Prostate gland (tissue), 2 donors: Measurements from ENCODE around the gene RNF220.

Experiments used
- CTCF ChIP-seq, 4 experiments: fragments of 200-600 bp in 2 of 4; fragments of 450-650 bp in 2 of 4; sonication (generic) in 2 of 4; IDR thresholded peaks; 1 replicate in 3 of 4; 2 replicates in 1 of 4; pipeline ENCODE4 v1.5.1; 2016 to 2019; ENCODE audit warnings: antibody characterized with exemption in 4 of 4, mild to moderate bottlenecking in 2 of 4, moderate library complexity in 2 of 4
- POLR2A ChIP-seq: fragments of 450-650 bp; IDR thresholded peaks from one replicate; pipeline ENCODE4 v1.6.1; 2016; ENCODE audit warnings: antibody characterized with exemption, mild to moderate bottlenecking
- POLR2AphosphoS5 ChIP-seq: sonication (generic); formaldehyde crosslinking; IDR thresholded peaks from one replicate; pipeline ENCODE4 v1.6.1; 2017; ENCODE audit warnings: antibody characterized with exemption

- peak in 3 of 4 experiments; percentile 20 to 46 (median 35) for TF ChIP-seq CTCF (IDR thresholded peaks at IDR 0.05)
- no peak for TF ChIP-seq POLR2A
- no peak for TF ChIP-seq POLR2AphosphoS5
These were observed 166.9 kb downstream of the RNF220 start for GRCh38 chr1:44571712-44572571.
